A673 (cell line): Measurements from ENCODE around the gene OR2A5. TPM values are rescaled to one million over a fixed set of nuclear protein-coding genes. Genes with fewer than 3 reads are reported as not detected.

ENCODE experiments used
- BruUV-seq: library from RNA; stranded (reverse); fragments of 400-500 nt; replicated peaks from 2 replicates; lab custom pipeline; 2021; lab: Mats Ljungman, UMichigan
- CTCF ChIA-PET: fragments of 300-600 bp; sonication (Branson Sonifier 250); formaldehyde crosslinking; loops from one replicate; lab custom pipeline; 2022; ENCODE audit warnings: antibody characterized with exemption; lab: Charles Lee
- POLR2A ChIA-PET: fragments of 300-600 bp; sonication (Branson Sonifier 250); formaldehyde crosslinking; loops from one replicate; lab custom pipeline; 2022; ENCODE audit warnings: antibody characterized with exemption; ENCODE audit not compliant: low non-redundant PET; lab: Charles Lee
- DNase-seq: peaks from one replicate; pipeline ENCODE4 v3.0.0-alpha.2; 2015; ENCODE audit warnings: low spot score
- H3K27ac ChIP-seq: fragments of 200-600 bp; sonication (generic); 2 replicates; pipeline ENCODE4 v1.5.1; 2016; ENCODE audit warnings: mixed run types, low read depth, mild to moderate bottlenecking, mixed read lengths, antibody characterized with exemption, low read length; ENCODE audit not compliant: poor library complexity, severe bottlenecking
- H3K27me3 ChIP-seq: fragments of 200-600 bp; sonication (generic); replicated peaks from 2 replicates; pipeline ENCODE4 v1.6.1; 2017; ENCODE audit warnings: mixed run types, low read depth, mild to moderate bottlenecking, mixed read lengths, antibody characterized with exemption, low read length; ENCODE audit not compliant: insufficient read depth, poor library complexity
- H3K36me3 ChIP-seq: fragments of 200-600 bp; sonication (generic); 2 replicates; pipeline ENCODE4 v1.6.1; 2016; ENCODE audit warnings: mixed run types, mild to moderate bottlenecking, mixed read lengths, antibody characterized with exemption, low read length; ENCODE audit not compliant: insufficient read depth, poor library complexity, severe bottlenecking
- H3K4me1 ChIP-seq: fragments of 200-600 bp; sonication (generic); 2 replicates; pipeline ENCODE4 v1.6.1; 2017; ENCODE audit warnings: mixed run types, mild to moderate bottlenecking, mixed read lengths, antibody characterized with exemption, low read length; ENCODE audit not compliant: insufficient read depth, poor library complexity, severe bottlenecking
- H3K4me3 ChIP-seq: fragments of 200-600 bp; sonication (generic); 2 replicates; pipeline ENCODE4 v1.5.1; 2016; ENCODE audit warnings: low read depth, mixed run types, mild to moderate bottlenecking, mixed read lengths, low read length; ENCODE audit not compliant: poor library complexity, severe bottlenecking
- H3K9me3 ChIP-seq: fragments of 200-600 bp; sonication (generic); 2 replicates; pipeline ENCODE4 v1.6.1; 2016; ENCODE audit warnings: mixed run types, low read depth, mild to moderate bottlenecking, mixed read lengths, antibody characterized with exemption, low read length; ENCODE audit not compliant: poor library complexity, severe bottlenecking
- EZH2 ChIP-seq: fragments of 200-600 bp; sonication (generic); IDR thresholded peaks from 2 replicates; pipeline ENCODE4 v1.6.1; 2017; ENCODE audit warnings: borderline replicate concordance, low read depth, mild to moderate bottlenecking, mixed read lengths, antibody characterized with exemption, low read length; ENCODE audit not compliant: poor library complexity, severe bottlenecking
- intact Hi-C: fragments of 100-400 bp; cut with micrococcal nuclease; formaldehyde crosslinking; loops from one replicate; pipeline ENCODE4 v1.10.0; 2022; ENCODE audit not compliant: unreplicated experiment
- total RNA-seq: library from RNA; stranded (reverse); gene quantifications from 2 replicates; pipeline ENCODE4 v1.2.3, GENCODE V29; 2021
- TF ChIP-seq, protein P1 (sequence below): fragments of 300-800, 200-600 bp; sonication (generic); conservative IDR thresholded peaks from 2 replicates; pipeline ENCODE4 v1.5.1; 2017; ENCODE audit warnings: low read depth, mild to moderate bottlenecking, antibody characterized with exemption, low read length, moderate library complexity, mixed read lengths

The OR2A5 gene
- total RNA-seq, 1 experiment from 2014 or later: not detected

- H3K9me3 ChIP-seq: no peaks in the 10 kb centered on the region
- ChIA-PET CTCF (no interaction called here), POLR2A (no interaction called here)
- BruUV-seq: no TSS peak
- no peak overlapping the region for H3K4me3 ChIP-seq
- H3K27ac ChIP-seq: no peak overlapping the region
- no peaks in the 10 kb centered on the region for H3K27me3 ChIP-seq
- intact Hi-C loops: no loop called here
- H3K36me3 ChIP-seq: no peaks in the 10 kb centered on the region
- no peak for DNase-seq
- TF ChIP-seq EZH2: no peak
- TF ChIP-seq, protein P1, sequence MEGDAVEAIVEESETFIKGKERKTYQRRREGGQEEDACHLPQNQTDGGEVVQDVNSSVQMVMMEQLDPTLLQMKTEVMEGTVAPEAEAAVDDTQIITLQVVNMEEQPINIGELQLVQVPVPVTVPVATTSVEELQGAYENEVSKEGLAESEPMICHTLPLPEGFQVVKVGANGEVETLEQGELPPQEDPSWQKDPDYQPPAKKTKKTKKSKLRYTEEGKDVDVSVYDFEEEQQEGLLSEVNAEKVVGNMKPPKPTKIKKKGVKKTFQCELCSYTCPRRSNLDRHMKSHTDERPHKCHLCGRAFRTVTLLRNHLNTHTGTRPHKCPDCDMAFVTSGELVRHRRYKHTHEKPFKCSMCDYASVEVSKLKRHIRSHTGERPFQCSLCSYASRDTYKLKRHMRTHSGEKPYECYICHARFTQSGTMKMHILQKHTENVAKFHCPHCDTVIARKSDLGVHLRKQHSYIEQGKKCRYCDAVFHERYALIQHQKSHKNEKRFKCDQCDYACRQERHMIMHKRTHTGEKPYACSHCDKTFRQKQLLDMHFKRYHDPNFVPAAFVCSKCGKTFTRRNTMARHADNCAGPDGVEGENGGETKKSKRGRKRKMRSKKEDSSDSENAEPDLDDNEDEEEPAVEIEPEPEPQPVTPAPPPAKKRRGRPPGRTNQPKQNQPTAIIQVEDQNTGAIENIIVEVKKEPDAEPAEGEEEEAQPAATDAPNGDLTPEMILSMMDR: no peak
- no peaks in the 10 kb centered on the region for H3K4me1 ChIP-seq
Measured at GRCh38 chr7:144086730-144087129, 38.0 kb downstream of the OR2A5 start.

- intact Hi-C loops: no loop called here
- ChIA-PET POLR2A (no interaction called here), CTCF (no interaction called here)
- no peak for DNase-seq
- no peaks in the 10 kb centered on the region for H3K9me3 ChIP-seq
- H3K4me3 ChIP-seq: no peak overlapping the region
- H3K27ac ChIP-seq: no peak overlapping the region
- no peaks in the 10 kb centered on the region for H3K4me1 ChIP-seq
- no TSS peak for BruUV-seq
- TF ChIP-seq, protein P1: no peak
- TF ChIP-seq EZH2: no peak
- H3K36me3 ChIP-seq: no peaks in the 10 kb centered on the region
- no peaks in the 10 kb centered on the region for H3K27me3 ChIP-seq
Measured at GRCh38 chr7:144087230-144087629, 38.5 kb downstream of the OR2A5 start.

- Histone ChIP-seq H3K4me1 (no peaks in the 10 kb centered on the region), H3K36me3 (no peaks in the 10 kb centered on the region), H3K4me3 (no peak overlapping the region), H3K27ac (no peak overlapping the region), H3K27me3 (no peaks in the 10 kb centered on the region), H3K9me3 (no peaks in the 10 kb centered on the region)
- intact Hi-C loops: no loop called here
- TF ChIP-seq, protein P1: no peak
- no peak for TF ChIP-seq EZH2
- BruUV-seq: no TSS peak
- no peak for DNase-seq
- ChIA-PET POLR2A (no interaction called here), CTCF (no interaction called here)
Measured at GRCh38 chr7:144090667-144091066, 41.9 kb downstream of the OR2A5 start.
